GM18499 (cell line): ENCODE results near the gene CFAP300.

Experiments
- ATAC-seq: cut with Tn5 transposase; IDR thresholded peaks from one replicate; pipeline ENCODE4 v1.9.1; 2021; ENCODE audit warnings: moderate number of reproducible peaks; ENCODE audit not compliant: insufficient read depth, unreplicated experiment

The CFAP300 gene

DNA sequence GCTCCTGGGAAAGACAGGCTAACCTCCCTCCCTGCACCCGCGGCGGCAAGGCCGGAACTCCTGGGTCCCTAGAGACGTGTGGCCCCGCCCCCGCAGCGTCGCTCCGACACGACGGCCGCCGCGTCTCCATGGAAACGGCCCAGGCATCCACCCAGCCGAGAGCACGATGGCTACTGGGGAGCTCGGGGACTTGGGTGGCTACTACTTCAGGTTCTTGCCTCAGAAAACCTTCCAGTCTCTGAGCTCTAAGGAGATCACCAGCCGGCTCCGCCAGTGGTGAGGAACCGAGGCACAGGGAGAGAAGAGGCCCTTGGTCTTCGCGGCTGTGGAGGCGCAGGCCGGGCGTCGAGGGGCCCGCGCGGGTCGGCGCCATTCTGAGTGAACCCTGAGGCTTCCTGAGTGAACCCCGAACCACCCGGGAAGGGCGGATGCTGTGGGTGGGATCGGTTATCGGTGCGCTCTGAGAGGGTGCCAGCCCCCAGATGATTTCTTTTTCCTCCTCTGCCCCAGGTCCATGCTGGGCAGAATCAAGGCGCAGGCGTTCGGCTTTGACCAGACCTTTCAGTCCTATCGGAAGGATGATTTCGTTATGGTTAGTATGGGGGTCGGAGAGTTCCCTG lies at the start of gene CFAP300:
Gene CFAP300, plus strand, starts transcription at position 133 of the 620 bp plus-strand sequence. Its CDS starts 34 bp downstream, at position 167.
- ATAC-seq = peak; percentile 51

DNA sequence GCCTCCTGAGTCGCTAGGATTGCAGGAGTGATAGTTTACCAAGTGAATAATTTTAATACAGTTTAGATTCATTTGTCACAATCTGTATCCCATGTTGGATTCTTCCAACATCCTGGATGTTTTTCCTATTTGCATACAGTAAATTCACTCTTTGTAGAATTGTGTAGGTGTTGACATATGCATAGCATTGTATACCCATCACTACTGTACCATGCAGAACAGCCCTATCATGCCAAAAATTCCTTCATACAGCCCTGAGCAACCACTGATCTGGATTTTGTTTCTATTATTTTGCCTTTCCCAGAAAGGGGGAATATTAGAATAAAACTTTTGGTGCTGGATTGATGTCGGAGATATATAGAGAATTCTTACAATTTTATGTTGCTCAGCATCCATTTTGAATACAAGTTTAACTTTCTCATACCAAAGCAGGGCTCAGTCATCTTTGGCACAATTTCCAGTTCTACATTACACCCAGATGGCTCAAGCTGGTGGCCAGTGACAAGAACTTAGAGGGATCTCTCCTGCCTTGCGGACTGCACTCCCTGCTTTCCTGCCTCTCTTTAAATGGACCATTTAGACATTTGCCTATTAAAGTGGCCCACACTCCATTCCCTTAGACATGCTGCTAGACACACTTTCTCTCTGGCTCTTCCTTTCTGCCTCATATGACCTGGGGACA lies 45.4 kb upstream of the CFAP300 start:
- no peak for ATAC-seq

DNA sequence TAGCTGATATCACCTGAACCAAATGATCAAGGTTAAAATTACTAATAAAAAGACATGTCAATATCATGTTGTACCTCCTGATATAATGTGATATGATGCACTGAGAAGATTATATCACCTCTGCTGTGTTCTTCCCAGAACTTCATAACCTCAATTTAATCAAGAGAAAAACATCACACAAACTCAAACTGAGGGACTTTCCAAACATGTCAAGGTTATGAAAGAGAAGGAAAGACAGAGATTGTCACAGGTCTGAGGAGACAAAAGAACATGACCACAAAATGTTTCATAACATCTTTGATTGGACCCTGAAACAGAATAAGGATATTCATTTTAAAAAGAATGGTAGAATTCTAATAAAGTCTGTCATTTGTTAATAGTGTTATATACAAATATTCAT lies 43.0 kb upstream of the CFAP300 start:
- no peak for ATAC-seq

DNA sequence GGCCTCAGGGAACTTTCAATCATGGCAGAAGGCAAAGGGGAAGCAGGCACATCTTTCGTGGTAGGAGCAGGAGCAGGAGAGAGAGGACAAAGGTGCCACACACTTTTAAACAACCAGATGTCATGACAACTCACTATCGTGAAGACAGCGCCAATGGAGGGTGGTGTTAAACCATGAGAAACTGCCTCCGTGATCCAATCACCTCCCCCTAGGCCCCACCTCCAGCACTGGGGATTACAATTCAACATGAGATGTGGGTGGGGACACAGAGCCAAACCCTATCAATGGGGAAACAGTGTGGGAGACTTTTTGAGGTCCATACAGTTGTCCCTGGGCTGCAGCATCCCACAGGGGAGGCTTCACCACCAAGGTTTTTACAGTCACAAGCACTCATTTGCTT lies 41.9 kb upstream of the CFAP300 start:
- ATAC-seq = no peak

DNA sequence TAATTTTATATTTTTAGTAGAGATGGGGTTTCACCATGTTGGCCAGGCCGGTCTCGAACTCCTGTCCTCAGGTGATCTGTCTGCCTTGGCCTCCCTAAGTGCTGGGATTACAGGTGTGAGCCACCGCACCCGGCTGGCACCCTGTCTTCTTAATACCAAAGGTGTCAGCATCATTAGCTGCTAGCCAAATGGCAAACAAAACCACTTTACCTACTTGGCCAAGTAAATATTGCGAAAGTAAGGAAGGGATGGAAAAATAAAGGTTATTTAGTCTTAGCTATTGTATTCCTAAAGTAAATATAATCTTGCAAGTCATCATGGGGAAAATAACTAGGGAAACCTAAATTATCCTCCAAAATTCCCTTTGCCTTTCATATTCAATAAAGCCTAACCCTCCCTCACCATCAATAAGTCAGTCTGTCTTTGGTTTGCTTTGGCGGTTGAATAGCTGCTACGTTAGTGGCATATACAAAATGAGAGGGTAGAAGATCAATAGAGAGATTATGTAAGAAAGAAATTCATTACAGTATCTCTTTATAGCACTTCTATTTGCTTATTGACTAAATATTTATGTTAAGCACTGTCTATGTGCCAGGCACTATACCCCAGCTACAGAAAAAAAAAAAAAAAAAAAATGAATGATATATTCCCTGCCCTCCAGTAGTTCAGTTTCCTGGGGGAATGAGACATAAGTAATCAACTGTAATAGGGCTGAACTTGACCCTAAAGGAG lies 40.2 kb upstream of the CFAP300 start:
- no peak for ATAC-seq

DNA sequence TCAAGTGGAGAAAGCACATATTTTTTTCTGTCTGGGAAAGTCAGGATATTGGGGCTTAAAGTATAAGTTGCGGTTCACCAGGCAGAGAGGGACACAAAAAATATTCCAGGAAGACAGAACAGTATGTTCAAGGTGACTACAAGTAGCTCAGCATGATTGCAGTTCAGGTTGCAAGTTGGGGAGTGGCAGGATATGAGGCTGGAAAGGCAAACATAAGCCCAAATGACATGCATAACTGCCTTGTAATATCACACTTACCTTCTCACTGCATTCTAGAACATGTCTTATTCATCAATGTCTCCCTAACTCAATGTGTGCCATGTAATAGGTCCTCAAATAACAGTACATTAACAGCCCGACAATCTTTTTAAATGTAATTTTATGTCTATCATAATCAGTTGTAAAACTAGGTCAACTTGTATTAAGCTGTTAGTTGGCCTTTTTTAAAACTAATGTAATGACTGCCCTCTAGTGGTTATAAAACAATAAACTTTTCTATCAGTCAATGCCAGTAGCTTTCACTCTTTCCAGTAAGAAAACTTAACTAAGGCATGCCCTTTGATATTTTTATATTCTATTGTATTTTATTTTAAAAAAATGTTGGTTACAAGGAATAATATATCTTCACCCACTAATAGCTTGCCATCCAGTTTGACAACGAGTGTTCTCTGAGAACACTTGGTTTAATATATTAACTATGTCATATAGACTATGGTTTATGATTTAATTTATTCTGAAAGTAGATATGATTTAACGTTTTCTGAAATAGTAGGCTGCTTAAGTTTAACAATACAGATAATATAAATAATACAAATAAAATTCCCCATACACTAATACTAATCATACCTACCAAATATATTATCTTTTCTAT lies 39.4 kb upstream of the CFAP300 start:
- peak; percentile 69 for ATAC-seq

DNA sequence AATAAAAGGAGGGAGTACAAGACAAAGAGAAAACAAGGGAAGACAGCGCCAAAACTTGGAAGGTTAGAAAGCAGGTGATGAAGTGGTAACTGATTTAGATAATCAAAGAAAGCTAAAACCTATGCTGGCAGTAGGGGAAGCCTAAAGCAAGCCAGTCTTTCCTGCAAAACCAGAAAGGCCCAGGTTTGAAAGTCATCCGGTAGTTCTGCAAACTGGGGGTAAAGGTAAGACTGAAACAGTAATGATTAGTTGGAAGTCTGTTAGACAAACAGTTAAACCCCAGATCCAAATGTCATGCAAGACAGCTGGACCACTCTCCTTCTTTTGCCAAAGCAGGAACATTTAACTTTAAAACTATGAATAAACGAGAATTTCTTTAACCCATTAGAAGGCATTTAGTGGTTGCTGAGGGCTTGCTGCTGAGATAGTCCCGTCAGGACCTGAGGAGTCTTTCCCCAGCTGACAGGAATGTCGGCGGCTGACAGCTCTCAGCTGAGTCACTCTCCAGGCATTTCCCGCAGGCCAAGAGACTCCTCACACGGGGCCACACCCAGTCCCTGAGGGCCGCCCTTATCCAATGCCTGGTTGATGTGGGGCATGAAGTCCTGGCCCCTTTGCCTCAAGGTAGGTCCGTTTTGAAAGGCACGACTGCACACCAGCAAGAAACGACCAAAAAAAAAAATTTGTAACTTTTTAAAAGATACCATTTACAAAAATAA lies 36.3 kb upstream of the CFAP300 start:
- ATAC-seq = no peak

DNA sequence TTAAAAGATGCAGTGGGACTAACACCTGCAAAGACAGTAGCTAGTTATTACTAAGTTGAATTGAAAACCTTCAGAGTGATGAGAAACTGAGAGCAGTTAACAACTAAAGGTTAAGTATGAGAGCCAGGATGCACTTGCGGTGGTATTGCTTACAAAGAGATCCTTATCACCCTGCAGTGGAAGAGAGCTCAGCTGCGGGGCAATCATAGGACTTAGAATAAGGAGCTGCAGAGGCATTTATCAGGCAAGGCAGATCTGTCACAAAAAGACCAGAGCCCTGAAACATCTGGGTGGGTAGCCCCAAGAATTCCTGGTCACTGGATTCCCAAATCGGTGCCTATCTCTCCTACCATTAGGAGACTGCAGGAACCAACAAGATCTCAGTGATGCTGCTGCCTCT lies 34.3 kb upstream of the CFAP300 start:
- no peak for ATAC-seq

DNA sequence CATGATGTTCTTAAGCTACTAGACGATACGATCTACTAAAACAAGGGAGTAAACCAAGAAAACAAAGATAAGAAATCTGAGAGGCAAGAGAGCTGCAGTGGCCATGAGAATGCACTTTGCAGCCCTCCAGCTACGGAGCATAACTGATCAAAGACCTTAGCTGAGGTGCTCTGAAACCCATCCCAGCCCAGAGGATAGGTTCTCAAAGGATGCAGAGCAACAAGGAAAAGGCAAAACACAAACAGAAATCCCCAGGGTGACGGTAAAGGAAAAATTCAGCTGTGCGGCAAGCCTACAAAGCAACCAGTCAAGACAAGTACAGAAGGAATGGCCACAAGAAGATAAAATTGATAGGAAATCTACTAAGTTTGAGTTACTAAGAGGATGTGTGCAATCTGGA lies 32.5 kb upstream of the CFAP300 start:
- no peak for ATAC-seq

DNA sequence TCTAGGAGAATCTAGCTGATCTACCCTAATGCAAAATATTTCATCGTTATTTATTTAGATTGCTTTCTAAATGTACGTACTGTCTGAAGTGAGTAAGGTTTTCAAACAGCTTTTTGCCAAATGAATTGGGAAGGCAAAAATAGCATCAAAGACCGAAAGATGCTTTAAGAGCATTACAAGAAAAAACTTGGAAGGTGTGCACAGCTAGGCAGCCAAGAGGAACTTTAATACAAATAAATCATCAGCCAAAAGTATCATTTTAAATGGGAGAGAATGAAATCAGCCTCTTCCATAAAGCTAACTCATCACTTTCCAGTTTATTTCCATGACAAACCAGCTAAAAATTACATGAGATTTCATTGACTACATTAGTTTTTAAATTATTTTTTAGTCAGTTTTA lies 30.2 kb upstream of the CFAP300 start:
- ATAC-seq = no peak

DNA sequence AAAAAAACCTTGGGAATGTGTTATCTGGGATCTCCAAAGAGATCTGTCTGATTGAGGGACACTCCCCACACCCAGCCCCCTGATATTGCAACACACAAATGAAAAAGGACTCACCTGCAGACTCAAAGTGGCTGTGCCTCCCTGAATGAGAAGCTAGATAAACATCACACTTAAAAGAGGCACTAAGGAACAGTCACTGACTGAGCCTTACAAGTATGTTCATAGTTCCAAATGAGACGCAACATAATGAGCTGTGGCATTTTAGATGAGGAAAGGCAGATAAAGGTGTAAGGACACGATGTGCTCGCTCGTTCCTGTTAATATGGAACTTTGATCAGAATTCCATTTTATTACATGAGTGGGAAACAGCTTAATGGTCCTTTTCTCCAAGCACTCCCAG lies 21.0 kb upstream of the CFAP300 start:
- ATAC-seq = no peak

DNA sequence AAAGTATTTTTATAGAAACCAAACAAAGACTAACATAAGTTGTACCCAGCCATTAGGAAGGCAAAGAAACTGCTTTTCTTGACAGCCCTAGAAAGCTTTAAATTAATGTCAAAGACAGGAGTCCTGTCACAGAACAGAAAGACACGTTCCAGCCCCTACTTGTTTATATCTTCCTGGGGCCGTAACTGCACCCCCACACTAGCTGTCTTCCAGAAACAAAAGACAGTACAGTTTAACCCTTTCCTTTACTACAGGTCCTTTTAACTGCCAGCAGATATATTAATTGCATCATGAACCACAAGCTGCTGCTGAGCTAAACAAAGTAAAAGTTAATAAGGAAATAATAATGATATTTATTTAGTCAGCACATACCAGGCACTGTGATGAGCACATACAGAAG lies 20.3 kb upstream of the CFAP300 start:
- no peak for ATAC-seq

DNA sequence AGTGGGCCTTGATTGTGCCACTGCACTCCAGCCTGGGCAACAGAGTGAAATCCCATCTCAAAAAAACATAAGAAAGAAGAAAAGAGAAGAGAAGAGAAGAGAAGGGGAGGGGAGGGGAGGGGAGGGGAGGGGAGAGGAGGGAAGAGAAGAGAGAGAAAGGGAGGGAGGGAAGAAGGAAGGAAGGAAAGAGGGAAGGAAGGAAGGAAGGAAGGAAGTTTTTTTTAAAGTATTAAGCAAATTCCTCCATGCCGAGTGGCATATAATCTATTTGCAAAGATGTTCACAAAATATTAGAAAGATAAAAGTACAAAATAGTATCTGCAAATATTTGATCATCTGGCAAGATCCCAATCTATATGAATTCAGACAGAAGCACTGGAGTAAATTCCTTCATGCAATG lies 10.5 kb upstream of the CFAP300 start:
- ATAC-seq = no peak

DNA sequence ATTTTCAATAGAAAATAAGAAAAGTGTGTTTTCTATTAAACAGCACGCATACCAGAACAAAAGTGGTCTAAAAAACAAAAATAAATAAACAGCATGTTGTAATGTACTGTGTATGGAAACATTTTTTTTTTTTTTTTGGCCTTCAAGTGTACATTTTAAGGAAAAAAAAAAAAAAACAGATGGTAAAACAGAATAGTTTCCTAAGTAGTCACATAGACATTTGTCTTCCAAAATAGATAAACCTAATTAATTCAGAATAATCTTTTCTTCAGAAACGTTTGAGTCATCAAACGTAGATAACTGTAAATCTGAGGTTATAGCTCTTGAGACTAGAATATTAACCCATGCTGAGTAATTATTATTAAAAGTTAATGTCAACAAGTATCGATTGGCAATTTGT lies 396 bp upstream of the CFAP300 start:
- ATAC-seq = peak; percentile 27

DNA sequence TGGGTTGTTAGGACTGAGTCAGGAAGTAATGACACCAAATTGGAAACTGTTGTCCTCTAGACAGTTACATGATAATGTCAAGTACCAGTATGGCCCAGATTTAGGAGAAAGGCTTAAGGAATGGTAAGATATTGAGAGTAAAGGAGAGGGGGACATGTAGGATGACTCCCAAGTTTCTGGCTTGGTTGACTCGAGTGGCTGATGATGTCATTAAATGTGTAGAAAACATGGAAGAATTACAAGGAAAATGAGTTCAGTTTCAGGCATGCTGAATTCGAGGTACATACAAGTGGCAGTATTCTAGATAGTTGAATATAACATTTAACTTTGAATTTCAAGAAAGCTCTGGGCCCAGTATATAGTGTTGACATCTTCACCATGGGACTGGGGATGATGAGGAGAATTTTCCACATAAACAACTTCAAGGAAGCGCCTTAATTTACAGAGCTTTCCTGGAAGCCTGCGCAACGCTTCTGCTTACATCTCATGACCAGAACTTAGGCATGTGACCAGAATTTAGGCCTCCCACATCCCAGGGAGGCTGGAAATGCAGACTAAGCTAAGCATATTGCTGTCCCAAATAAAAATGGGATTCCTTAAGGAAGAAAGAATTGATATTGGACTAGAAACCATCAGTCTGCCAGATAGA lies 3.8 kb downstream of the CFAP300 start:
- ATAC-seq = no peak

DNA sequence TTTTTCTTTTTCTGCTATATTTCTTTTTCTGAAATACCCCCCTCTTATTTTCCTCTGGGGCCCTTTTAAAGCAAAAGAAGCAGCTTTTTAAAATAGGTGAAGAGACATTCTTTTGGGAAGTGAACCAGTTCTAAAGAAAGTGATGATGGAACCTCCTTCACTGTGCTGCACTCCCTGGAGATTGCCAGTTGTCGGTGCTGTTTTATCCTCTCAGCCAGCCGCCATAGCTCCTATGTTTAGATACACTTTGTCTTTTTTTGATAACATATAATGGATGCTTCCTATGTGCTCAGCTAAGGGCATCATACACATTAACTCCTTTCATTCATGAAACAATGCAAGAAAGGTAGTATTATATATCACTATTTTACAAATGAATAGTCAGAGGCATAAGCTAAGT lies 14.0 kb downstream of the CFAP300 start:
- no peak for ATAC-seq

DNA sequence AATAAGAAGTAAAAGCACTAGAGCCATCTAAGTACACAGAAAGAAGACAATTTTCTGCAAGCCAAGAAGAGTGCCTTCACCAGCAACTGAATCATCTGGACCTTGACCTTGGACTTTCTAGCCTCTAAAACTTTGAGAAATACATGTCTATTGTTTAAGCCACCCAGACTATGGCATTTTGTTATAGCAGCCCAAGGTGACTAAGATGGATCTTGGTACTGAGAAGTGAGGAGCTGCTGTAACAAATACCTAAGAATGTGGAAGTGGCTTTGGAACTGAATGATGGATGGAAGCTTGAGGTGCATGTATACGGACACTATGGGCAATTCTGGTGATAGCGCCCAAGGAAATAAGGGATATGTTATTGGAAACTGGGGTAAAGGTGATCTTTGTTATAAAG lies 14.9 kb downstream of the CFAP300 start:
- no peak for ATAC-seq

DNA sequence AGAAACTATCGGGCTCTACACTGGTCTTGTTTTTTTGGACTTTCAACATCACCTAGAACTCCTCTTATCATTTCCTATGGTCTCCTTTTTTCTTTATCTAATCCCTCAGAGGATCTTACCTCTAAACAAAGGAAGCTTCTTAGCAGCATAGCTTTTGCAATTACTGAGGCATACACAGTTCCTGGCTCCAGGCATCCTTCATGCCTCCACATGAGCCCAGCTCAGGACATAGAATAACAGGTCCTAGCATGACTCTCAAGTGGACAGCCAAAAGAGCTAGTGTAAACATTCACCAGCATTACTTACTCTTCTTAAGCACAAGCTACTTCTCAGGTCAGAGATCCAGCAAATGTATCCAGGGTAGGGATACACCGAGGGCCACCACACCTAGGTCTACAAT lies 17.1 kb downstream of the CFAP300 start:
- ATAC-seq = no peak

DNA sequence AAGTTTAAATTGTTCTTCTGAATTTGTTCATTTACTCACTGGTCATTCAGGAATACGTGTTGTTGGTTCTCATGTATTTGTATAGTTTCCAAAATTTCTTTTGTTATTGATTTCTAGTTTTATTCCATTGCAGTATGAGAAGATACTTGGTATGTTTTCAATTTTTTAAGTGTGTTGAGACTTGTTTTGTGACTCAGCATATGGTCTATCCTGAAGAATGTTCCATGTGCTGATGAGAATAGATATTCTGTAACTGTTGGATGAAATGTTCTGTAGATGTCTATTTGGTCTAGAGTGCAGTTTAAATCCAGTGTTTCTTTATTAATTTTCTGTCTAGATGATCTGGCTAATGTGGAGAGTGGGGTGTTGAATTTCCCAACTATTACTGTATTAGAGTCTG lies 23.5 kb downstream of the CFAP300 start:
- ATAC-seq = no peak
